BLaER1 (cell line): ENCODE results near the gene SUGP2.
A peak's percentile ranks its signal among the peaks of the same experiment; 100 is the strongest.

Source experiments
- H3K27ac ChIP-seq: shearing (Covaris generic); formaldehyde crosslinking; 2 replicates; pipeline ENCODE4 v1.8.1; 2022
- H3K27me3 ChIP-seq: shearing (Covaris generic); formaldehyde crosslinking; 2 replicates; pipeline ENCODE4 v1.8.1; 2022
- H3K36me3 ChIP-seq: shearing (Covaris generic); formaldehyde crosslinking; 2 replicates; pipeline ENCODE4 v1.8.1; 2022
- H3K4me1 ChIP-seq: shearing (Covaris generic); formaldehyde crosslinking; 2 replicates; pipeline ENCODE4 v1.8.1; 2022
- H3K4me2 ChIP-seq: shearing (Covaris generic); formaldehyde crosslinking; 2 replicates; pipeline ENCODE4 v1.8.1; 2022
- H3K4me3 ChIP-seq: shearing (Covaris generic); formaldehyde crosslinking; 2 replicates; pipeline ENCODE4 v1.8.1; 2022
- H3K9ac ChIP-seq: shearing (Covaris generic); formaldehyde crosslinking; 2 replicates; pipeline ENCODE4 v1.8.1; 2022
- H3K9me3 ChIP-seq: shearing (Covaris generic); formaldehyde crosslinking; 2 replicates; pipeline ENCODE4 v1.8.1; 2022
- H4K20me1 ChIP-seq: shearing (Covaris generic); formaldehyde crosslinking; 2 replicates; pipeline ENCODE4 v1.8.1; 2022
- Cebpa-rat ChIP-seq: shearing (Covaris generic); IDR thresholded peaks from 2 replicates; pipeline ENCODE4 v1.8.1; 2022

Gene SUGP2

DNA sequence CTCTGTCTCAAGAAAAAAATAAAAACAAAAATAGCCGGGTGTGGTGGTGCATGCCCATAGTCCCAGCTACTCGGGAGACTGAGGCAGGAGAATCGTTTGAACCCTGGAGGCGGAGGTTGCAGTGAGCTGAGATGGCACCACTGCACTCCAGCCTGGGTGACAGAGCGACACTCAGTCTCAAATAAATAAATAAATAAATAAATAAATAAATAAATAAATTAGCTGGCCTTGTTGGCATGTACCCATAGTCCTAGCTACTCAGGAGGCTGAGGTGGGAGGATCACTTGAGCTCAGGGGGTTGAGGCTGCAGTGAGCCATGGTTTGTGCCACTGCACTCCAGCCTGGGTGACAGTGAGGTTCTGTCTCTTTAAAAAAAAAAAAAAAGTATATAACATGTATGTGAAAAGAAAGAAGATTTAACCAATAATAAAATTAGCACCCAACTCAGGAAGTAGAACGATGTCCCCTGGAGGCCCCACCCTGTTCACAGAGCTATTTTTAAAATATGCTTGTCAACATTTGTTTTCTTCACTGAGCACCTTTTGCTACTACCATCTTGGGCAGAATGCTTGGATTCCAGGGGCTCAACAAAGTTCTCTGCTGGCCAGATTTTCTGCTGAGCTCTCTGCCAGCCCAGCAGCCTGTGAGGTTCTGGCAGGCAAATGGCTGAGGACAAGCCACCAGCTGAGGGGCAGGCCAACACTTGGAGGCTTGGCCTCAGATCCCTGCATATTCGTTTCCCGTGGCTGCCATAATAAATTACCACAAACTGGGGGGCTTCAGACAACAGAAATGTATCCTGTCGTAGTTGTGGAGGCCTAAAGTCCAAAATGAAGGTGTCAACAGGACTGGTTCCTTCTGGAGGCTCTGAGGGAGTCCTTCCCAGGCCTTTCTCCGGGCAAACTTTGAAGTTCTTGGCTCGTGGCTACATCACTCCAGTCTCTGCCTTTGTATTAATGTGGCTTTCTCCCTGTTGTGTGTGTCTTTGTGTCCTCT, 35.6 kb upstream of the SUGP2 start:
- Histone ChIP-seq H3K9me3 (no peaks in the 10 kb centered on the region), H3K27me3 (no peaks in the 10 kb centered on the region), H3K4me1 (peaks cover 75% of the 10 kb centered on the region), H3K4me2 (peak overlapping the region; percentile 97), H3K9ac (peak overlapping the region; percentile 42; the same call in 1 of the 2 replicates), H4K20me1 (peaks cover 8% of the 10 kb centered on the region; the same call in 1 of the 2 replicates), H3K4me3 (no peak overlapping the region), H3K36me3 (peaks cover 36% of the 10 kb centered on the region), H3K27ac (peak overlapping the region; percentile 48)
- no peak for TF ChIP-seq Cebpa-rat

DNA sequence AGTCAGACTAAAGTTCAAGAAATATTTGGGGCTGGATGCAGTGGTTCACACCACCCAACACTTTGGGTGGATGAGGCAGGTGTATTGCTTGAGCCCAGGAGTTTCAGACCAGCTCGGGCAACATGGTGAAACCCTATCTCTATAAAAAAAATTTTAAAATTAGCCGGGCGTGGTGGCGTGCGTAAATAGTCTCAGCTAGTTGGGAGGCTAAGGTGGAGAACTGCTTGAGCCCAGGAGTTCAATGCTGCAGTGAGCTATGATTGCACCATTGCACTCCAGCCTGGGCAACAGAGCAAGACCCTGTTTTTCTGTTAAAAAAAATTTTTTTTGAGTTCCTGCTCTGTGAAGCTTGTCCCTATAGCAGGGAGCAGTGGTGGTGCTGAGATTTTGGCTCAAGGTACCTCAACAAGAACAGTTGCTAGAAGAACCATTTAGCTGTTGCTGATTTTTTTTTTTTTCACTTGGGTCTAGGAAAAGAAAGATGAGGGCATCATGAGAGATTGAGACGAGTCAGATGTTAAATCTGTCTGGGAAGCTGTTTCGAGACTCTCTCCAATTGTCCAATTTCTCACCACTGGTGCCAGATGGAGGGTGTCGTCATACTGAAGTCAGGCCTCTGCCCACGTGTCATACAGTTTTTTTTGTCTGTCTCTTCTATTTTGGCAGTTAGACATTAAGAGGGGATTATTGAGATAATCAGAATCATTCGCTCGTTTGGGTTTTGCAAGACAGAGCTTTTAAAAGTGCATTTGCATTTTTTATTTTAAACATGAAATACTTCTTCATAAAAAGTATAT, 34.2 kb upstream of the SUGP2 start:
- peaks cover 24% of the 10 kb centered on the region for H3K36me3 ChIP-seq
- H3K27ac ChIP-seq: no peak overlapping the region
- H3K4me1 ChIP-seq: peaks cover 71% of the 10 kb centered on the region
- no peak overlapping the region for H3K4me3 ChIP-seq
- H3K9ac ChIP-seq: no peak overlapping the region
- no peaks in the 10 kb centered on the region for H3K27me3 ChIP-seq
- peak overlapping the region; percentile 97 for H3K4me2 ChIP-seq
- H3K9me3 ChIP-seq: no peaks in the 10 kb centered on the region
- H4K20me1 ChIP-seq: no peaks in the 10 kb centered on the region; the same call in 1 of the 2 replicates
- TF ChIP-seq Cebpa-rat: no peak

DNA sequence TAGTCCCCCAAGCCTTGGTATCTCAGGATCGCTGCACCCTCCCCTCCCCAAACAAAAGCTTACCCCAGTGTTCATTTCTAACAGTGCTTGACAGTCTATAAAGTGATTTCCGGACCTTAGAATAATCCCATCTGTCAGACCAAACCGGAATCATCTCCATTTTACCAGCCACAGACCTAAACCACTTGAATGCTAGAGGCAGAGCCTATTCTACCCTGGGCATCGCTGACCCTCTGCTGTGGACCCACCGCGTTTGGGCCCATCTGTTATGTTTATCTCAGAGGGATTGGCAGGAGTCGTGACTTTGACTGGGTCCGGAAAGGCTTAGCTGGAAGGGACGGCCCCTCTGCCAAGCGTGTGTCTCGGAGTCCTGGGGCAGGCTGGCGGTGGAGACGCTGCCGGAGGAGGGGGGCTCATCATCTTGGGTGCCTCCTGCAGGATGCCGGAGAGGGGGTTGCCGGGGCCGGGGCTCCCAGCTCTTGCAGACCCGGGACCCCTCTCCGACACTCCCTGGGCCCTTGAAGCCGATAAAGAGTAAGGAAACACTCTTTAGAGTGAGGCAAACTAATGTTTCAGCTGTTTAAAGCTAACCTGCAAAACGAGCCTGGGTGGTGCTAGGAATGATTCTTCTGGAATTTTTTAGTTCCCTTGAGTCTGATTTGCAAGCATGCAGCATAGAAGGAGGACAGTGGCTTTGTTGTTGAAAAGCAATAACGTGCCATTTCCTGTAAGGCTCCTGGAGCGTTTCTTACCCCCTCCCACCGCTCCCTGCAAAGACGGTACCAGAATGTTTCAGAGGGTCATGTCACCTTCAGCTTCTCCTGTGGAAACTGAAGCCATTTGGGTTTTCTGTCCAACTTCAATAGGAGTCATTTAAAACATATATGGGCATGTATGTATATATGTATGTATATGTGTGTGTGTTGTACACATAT, 31.8 kb upstream of the SUGP2 start:
- H3K9ac ChIP-seq: peak overlapping the region; percentile 80
- H3K36me3 ChIP-seq: peaks cover 24% of the 10 kb centered on the region
- H3K4me2 ChIP-seq: peak overlapping the region; percentile 97
- peak overlapping the region; percentile 81 for H3K4me3 ChIP-seq
- no peaks in the 10 kb centered on the region for H3K9me3 ChIP-seq
- no peak for TF ChIP-seq Cebpa-rat
- no peaks in the 10 kb centered on the region for H3K27me3 ChIP-seq
- H4K20me1 ChIP-seq: no peaks in the 10 kb centered on the region
- H3K27ac ChIP-seq: peak overlapping the region; percentile 76
- H3K4me1 ChIP-seq: peaks cover 63% of the 10 kb centered on the region

DNA sequence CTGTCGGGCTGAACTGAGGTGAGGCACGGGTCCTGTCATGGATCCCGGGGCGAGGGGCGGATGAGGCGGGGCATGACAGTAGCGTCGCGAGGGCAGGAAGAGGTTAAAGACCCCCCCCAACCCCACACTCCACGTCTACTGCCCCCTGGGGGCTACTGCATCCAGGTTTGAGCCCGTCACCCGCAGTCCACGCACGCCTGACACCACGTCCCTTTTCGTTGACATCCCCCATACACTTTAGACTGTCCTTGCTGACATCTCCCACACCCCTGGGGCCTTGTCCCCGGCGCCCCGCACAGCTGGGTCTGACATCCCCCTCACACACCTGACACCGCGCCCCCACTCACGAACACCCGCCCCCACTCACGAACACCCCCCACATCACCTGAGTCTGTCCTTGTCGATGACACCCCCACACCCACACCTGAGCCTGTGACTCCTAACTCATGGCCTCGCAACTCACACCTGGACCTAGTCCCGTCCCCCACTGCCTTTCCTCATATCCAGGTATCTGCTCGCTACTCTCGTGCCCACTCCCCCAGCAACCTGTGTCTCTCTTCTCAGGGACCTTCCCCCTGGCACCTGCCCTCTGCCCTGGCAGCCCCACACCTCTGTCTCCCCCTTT, 30.9 kb upstream of the SUGP2 start:
- H3K27ac ChIP-seq: peak overlapping the region; percentile 76
- no peaks in the 10 kb centered on the region for H4K20me1 ChIP-seq
- H3K4me1 ChIP-seq: peaks cover 61% of the 10 kb centered on the region

DNA sequence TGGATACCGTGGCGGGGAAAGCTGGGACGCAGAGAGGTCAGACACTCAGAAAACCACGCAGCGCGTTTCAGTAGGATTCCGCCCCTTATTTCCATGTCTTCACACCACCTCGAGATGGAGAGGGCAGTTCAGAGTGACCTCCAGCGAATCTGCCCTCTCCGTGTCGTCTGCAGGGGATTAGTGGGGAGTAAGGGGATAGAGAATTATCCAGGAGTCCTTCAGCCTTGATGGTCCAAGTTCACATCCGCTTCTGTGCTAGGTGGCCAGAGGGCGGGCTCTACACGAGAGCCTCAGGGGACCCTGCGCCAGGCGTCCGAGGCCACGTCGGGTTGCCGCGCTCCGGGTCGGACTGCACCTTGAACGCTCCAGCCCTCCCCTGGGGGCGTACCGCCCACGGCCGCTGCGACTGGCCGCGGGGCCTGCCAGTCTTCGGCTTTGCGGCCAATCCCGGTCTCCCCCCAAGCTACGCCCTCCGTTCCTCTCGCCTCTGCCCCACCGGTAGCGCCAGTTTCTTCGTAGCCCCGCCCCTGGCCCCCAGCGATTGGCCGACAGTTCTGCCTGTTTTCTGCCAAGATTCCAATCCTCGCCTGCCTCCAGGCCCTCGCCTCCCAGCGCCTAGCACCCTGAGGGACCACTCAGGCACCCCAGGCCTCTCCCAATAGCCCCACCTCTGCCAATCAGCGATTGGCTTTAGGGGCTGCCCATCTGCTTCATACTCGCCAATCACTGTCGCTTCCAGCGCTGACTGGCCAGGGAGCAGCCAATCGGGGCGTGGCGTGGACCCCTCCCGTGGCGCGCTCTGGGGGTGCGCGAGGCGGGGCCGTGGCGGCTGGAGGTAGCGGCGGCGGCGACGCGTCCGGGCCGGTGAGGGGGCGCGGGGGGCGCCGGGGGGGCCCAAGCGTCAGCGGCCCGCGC, 30.1 kb upstream of the SUGP2 start, which contains the start of gene SLC25A42:
Gene SLC25A42, plus strand, starts transcription at position 812 of the 915 bp plus-strand sequence. CDS start 32,131 bp downstream, outside the sequence.
- no peak for TF ChIP-seq Cebpa-rat
- Histone ChIP-seq H3K9me3 (no peaks in the 10 kb centered on the region), H3K4me2 (peak within 1 kb of the TSS; percentile 97), H3K9ac (peak within 1 kb of the TSS; percentile 80), H3K27ac (peak within 1 kb of the TSS; percentile 76), H3K36me3 (peaks cover 40% of the 10 kb centered on the region), H3K4me3 (peak within 1 kb of the TSS; percentile 81), H3K27me3 (no peaks in the 10 kb centered on the region), H3K4me1 (peaks cover 53% of the 10 kb centered on the region), H4K20me1 (no peaks in the 10 kb centered on the region)

More for the DNA sequence above, 30.9 kb upstream of the SUGP2 start:
- Histone ChIP-seq H3K9me3 (no peaks in the 10 kb centered on the region), H3K9ac (peak overlapping the region; percentile 80), H3K36me3 (peaks cover 32% of the 10 kb centered on the region), H3K4me2 (peak overlapping the region; percentile 97), H3K4me3 (peak overlapping the region; percentile 81), H3K27me3 (no peaks in the 10 kb centered on the region)
- TF ChIP-seq Cebpa-rat: no peak

DNA sequence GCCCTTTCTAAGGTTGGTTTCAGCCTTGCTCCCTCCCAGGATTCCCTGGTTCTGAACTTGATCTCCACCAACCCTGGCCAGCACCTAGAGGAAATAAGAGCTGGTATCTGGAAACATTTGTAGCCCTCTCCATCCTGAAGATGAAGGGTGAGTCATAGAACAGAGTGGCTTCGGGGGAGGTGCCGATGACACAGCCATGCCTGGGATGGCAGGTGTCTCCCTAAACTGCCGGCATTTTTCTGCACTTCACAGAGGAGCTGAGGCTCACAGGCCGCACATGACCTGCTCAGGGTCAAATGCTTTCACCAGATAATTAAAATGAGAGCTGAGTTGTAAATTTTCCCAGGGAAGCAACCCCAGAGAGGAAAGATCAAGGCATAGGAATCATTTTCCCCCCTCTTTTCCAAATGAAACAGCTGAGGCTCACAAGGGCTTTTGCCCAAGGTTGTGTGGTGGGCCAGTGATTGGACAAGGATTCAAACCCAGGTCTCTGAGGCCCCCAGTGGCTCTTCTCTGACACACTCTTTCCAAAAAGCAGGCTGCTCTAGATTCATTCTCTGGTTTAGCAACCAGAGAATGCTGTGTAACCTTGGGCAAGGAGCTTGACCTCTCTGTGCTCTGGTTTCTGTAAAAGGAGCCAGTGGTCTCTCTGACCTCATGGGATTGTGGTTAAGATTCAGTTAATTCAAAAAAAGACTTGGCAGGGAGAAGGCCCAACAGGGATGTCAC, 29.3 kb upstream of the SUGP2 start:
- peak overlapping the region; percentile 36; the same call in 1 of the 2 replicates for H3K27ac ChIP-seq

DNA sequence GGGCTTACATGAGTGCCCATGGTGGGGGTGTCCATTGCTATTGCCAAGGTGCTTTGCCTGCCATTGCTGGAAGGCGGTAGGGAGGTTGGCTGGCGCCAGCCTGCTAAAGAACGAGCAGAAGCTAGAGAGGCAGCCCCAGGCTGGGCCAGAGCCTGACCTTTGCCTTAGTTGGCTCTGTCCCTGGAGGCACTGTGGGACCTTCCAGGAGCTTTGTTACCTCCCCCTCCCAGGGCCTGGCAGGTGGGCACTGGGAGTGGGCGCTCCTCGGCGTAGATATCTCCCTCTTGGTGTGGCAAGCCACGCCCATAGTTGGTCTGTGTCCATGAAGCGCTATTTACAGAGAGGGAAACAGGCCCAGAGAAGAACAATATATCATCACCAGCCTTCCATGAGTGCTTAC, 28.2 kb upstream of the SUGP2 start:
- Histone ChIP-seq H3K9me3 (no peaks in the 10 kb centered on the region), H3K4me1 (peaks cover 34% of the 10 kb centered on the region), H3K9ac (no peak overlapping the region), H3K4me2 (no peak overlapping the region), H3K36me3 (peaks cover 59% of the 10 kb centered on the region), H3K27me3 (no peaks in the 10 kb centered on the region), H3K4me3 (no peak overlapping the region), H4K20me1 (no peaks in the 10 kb centered on the region), H3K27ac (no peak overlapping the region)
- no peak for TF ChIP-seq Cebpa-rat

More for the DNA sequence above, 29.3 kb upstream of the SUGP2 start:
- Histone ChIP-seq H3K9me3 (no peaks in the 10 kb centered on the region), H4K20me1 (no peaks in the 10 kb centered on the region), H3K9ac (peak overlapping the region; percentile 71), H3K36me3 (peaks cover 48% of the 10 kb centered on the region), H3K4me3 (peak overlapping the region; percentile 81), H3K4me2 (peak overlapping the region; percentile 89), H3K4me1 (peaks cover 45% of the 10 kb centered on the region), H3K27me3 (no peaks in the 10 kb centered on the region)
- no peak for TF ChIP-seq Cebpa-rat
